Measurements from ENCODE around the gene FTCDNL1. TPM values are rescaled to one million over a fixed set of nuclear protein-coding genes. Genes with fewer than 3 reads are reported as not detected.

Gene FTCDNL1
- total RNA-seq, 4 donors from 2014 or later = 7.9 to 21.9 (median 16.3) TPM

DNA sequence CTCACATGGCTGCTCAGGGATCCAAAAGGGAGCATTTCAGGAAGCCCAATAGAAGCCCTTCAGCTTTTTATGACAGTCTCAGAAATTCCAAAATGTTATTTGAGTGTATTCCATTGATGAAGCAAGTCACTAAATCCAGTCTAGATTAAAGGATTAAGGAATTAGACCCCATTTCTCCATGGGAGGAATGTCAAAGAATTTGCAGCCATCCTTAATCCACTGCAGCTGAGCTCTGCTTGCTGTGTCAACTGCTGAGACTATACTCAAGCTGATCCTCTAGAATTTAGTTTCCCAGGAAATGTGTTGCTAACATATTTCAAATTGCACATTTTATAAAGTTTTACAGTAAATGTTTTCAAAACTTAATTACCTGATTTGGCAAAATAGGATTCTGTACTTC, 31.7 kb upstream of the FTCDNL1 start:
- no peaks in the 10 kb centered on the region for H3K27me3 ChIP-seq
- in situ Hi-C loops (cut with MboI; ENCODE audit: low sequenced_read_pairs in 4 of 4) = no loop called here
- TF ChIP-seq, protein P1, sequence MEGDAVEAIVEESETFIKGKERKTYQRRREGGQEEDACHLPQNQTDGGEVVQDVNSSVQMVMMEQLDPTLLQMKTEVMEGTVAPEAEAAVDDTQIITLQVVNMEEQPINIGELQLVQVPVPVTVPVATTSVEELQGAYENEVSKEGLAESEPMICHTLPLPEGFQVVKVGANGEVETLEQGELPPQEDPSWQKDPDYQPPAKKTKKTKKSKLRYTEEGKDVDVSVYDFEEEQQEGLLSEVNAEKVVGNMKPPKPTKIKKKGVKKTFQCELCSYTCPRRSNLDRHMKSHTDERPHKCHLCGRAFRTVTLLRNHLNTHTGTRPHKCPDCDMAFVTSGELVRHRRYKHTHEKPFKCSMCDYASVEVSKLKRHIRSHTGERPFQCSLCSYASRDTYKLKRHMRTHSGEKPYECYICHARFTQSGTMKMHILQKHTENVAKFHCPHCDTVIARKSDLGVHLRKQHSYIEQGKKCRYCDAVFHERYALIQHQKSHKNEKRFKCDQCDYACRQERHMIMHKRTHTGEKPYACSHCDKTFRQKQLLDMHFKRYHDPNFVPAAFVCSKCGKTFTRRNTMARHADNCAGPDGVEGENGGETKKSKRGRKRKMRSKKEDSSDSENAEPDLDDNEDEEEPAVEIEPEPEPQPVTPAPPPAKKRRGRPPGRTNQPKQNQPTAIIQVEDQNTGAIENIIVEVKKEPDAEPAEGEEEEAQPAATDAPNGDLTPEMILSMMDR (IDR thresholded peaks at IDR 0.05 in 4 of 5, conservative IDR thresholded peaks at IDR 0.05 in 1 of 5) = no peak
- TF ChIP-seq POLR2A (IDR thresholded peaks at IDR 0.05) = no peak
- H3K4me1 ChIP-seq = no peaks in the 10 kb centered on the region
- no peak overlapping the region for H3K4me3 ChIP-seq
- no peak for DNase-seq
- H3K36me3 ChIP-seq = no peaks in the 10 kb centered on the region
- H3K27ac ChIP-seq = no peak overlapping the region
- intact Hi-C loops (cut with DNase I; ENCODE audit: low total_unique reads) = no loop called here
- no peaks in the 10 kb centered on the region for H3K9me3 ChIP-seq
- no peak for ATAC-seq

GRCh38 chr2:199875400-199875799, 24.4 kb upstream of the FTCDNL1 start:
- intact Hi-C loops (cut with DNase I; ENCODE audit: low total_unique reads) (no loop called here), in situ Hi-C loops (cut with MboI; ENCODE audit: low sequenced_read_pairs in 4 of 4) (no loop called here)
- no peaks in the 10 kb centered on the region for H3K36me3 ChIP-seq
- DNase-seq (no peak), ATAC-seq (no peak)
- TF ChIP-seq, protein P1 (IDR thresholded peaks at IDR 0.05 in 4 of 5, conservative IDR thresholded peaks at IDR 0.05 in 1 of 5) = no peak
- no peak for TF ChIP-seq POLR2A (IDR thresholded peaks at IDR 0.05)
- no peak overlapping the region for H3K27ac ChIP-seq
- peaks cover 0 to 3% (median 0%) of the 10 kb centered on the region in 3 donors for H3K9me3 ChIP-seq
- H3K4me1 ChIP-seq = no peaks in the 10 kb centered on the region
- no peak overlapping the region for H3K4me3 ChIP-seq
- no peaks in the 10 kb centered on the region for H3K27me3 ChIP-seq

GRCh38 chr2:199874209-199874608, 23.2 kb upstream of the FTCDNL1 start:
- DNase-seq (no peak), ATAC-seq (no peak)
- Histone ChIP-seq H3K27me3 (no peaks in the 10 kb centered on the region), H3K4me1 (no peaks in the 10 kb centered on the region), H3K9me3 (peaks cover 0 to 3% (median 0%) of the 10 kb centered on the region in 3 donors), H3K36me3 (no peaks in the 10 kb centered on the region), H3K4me3 (no peak overlapping the region), H3K27ac (no peak overlapping the region)
- TF ChIP-seq, protein P1 (IDR thresholded peaks at IDR 0.05 in 4 of 5, conservative IDR thresholded peaks at IDR 0.05 in 1 of 5) = no peak
- no peak for TF ChIP-seq POLR2A (IDR thresholded peaks at IDR 0.05)
- intact Hi-C loops (cut with DNase I; ENCODE audit: low total_unique reads) = no loop called here
- in situ Hi-C loops (cut with MboI; ENCODE audit: low sequenced_read_pairs in 4 of 4) = no loop called here

DNA sequence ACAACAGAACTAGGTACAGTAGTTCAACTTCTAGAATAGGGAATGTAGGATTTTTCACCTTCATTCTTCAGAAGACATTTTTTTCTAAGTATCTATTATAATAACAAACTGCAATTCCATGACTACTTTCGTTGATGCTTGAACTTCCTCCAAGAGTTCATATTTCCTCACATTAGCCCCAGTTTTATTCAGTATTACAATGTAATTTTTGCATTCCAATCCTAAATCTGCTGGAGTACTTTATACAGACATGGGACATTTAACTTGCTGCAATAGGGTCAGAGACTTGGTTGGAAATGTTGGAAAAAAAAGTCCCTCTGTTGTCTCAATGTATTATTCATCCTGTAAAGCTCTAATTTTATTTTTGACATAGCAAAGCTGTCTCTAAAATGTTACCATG, 19.6 kb upstream of the FTCDNL1 start:
- no peaks in the 10 kb centered on the region for H3K36me3 ChIP-seq
- TF ChIP-seq, protein P1 (IDR thresholded peaks at IDR 0.05 in 4 of 5, conservative IDR thresholded peaks at IDR 0.05 in 1 of 5) = no peak
- TF ChIP-seq POLR2A (IDR thresholded peaks at IDR 0.05) = no peak
- in situ Hi-C loops (cut with MboI; ENCODE audit: low sequenced_read_pairs in 4 of 4) = no loop called here
- peaks cover 0 to 5% of the 10 kb centered on the region in 2 donors for H3K4me1 ChIP-seq
- no peak overlapping the region for H3K4me3 ChIP-seq
- intact Hi-C loops (cut with DNase I; ENCODE audit: low total_unique reads) = no loop called here
- no peak overlapping the region for H3K27ac ChIP-seq
- no peaks in the 10 kb centered on the region for H3K27me3 ChIP-seq
- DNase-seq (no peak), ATAC-seq (no peak)
- H3K9me3 ChIP-seq = peaks cover 0 to 3% (median 0%) of the 10 kb centered on the region in 3 donors

- Histone ChIP-seq H3K4me1 (peaks cover 0 to 5% of the 10 kb centered on the region in 2 donors), H3K27ac (peak overlapping the region; percentile 8 to 67 (median 61)), H3K9me3 (peaks cover 0 to 3% (median 0%) of the 10 kb centered on the region in 3 donors), H3K36me3 (no peaks in the 10 kb centered on the region), H3K4me3 (no peak overlapping the region), H3K27me3 (no peaks in the 10 kb centered on the region)
- in situ Hi-C loops (cut with MboI; ENCODE audit: low sequenced_read_pairs in 4 of 4) (no loop called here), intact Hi-C loops (cut with DNase I; ENCODE audit: low total_unique reads) (loop anchor here (10.0 kb wide), 1 partner anchor 165 kb away; no protein-coding TSS in a partner anchor)
- ATAC-seq (no peak), DNase-seq (no peak)
- no peak for TF ChIP-seq POLR2A (IDR thresholded peaks at IDR 0.05)
- TF ChIP-seq, protein P1 (IDR thresholded peaks at IDR 0.05 in 4 of 5, conservative IDR thresholded peaks at IDR 0.05 in 1 of 5) = no peak
Observed at GRCh38 chr2:199869653-199870052, 18.7 kb upstream of the FTCDNL1 start.
